Measurements from ENCODE around the gene TAF3. TPM values are rescaled to one million over a fixed set of nuclear protein-coding genes. Genes with fewer than 3 reads are reported as not detected.

The TAF3 gene
- total RNA-seq, 3 donors from 2014 or later: 7.4 to 9.7 (median 9.2) TPM

- Histone ChIP-seq H3K9me3 (peaks cover 11 to 23% of the 10 kb centered on the region in 2 donors), H3K4me1 (no peaks in the 10 kb centered on the region), H3K4me3 (no peak overlapping the region), H3K27me3 (no peaks in the 10 kb centered on the region), H3K36me3 (peaks cover 4% of the 10 kb centered on the region), H3K27ac (no peak overlapping the region)
- TF ChIP-seq POLR2AphosphoS5 (IDR thresholded peaks at IDR 0.05) (no peak), POLR2A (IDR thresholded peaks at IDR 0.05) (no peak)
- TF ChIP-seq, protein P1, sequence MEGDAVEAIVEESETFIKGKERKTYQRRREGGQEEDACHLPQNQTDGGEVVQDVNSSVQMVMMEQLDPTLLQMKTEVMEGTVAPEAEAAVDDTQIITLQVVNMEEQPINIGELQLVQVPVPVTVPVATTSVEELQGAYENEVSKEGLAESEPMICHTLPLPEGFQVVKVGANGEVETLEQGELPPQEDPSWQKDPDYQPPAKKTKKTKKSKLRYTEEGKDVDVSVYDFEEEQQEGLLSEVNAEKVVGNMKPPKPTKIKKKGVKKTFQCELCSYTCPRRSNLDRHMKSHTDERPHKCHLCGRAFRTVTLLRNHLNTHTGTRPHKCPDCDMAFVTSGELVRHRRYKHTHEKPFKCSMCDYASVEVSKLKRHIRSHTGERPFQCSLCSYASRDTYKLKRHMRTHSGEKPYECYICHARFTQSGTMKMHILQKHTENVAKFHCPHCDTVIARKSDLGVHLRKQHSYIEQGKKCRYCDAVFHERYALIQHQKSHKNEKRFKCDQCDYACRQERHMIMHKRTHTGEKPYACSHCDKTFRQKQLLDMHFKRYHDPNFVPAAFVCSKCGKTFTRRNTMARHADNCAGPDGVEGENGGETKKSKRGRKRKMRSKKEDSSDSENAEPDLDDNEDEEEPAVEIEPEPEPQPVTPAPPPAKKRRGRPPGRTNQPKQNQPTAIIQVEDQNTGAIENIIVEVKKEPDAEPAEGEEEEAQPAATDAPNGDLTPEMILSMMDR (IDR thresholded peaks at IDR 0.05): no peak
- intact Hi-C loops (cut with DNase I; ENCODE audit: low total_unique reads): no loop called here
- DNase-seq (ENCODE audit: low spot score in 2 of 2): no peak
Measured at GRCh38 chr10:8006274-8006999, 188.1 kb downstream of the TAF3 start.

- H3K4me3 ChIP-seq: no peak overlapping the region
- no peak for TF ChIP-seq POLR2A (IDR thresholded peaks at IDR 0.05)
- H3K4me1 ChIP-seq: no peaks in the 10 kb centered on the region
- no peak for DNase-seq (ENCODE audit: low spot score in 2 of 2)
- H3K9me3 ChIP-seq: peaks cover 10 to 11% of the 10 kb centered on the region in 2 donors
- intact Hi-C loops (cut with DNase I; ENCODE audit: low total_unique reads): no loop called here
- no peak overlapping the region for H3K27ac ChIP-seq
- H3K27me3 ChIP-seq: no peaks in the 10 kb centered on the region
- H3K36me3 ChIP-seq: peaks cover 5% of the 10 kb centered on the region
Measured at GRCh38 chr10:8009031-8009430, 190.7 kb downstream of the TAF3 start.

DNA sequence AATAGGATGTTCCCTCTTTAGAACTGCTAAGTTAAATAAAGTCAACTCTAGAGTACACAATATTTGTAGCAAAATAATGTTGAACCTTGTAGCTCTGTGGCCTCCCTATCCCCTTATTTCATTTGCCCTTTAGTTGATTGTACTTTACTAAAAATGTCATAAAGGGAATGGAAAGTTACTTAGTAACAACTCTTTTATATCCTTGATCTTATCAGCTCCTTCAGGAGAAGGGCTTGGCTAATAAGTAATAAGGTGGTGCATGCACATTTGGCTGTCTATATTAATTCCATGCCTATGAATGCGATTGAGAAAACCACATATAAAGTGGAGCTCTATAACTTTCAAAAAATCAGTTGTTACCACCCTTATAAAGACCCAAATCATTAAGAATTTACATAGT, 194.7 kb downstream of the TAF3 start:
- TF ChIP-seq POLR2AphosphoS5 (IDR thresholded peaks at IDR 0.05): no peak
- TF ChIP-seq, protein P1 (IDR thresholded peaks at IDR 0.05): no peak
- TF ChIP-seq POLR2A (IDR thresholded peaks at IDR 0.05): no peak
- Histone ChIP-seq H3K27me3 (no peaks in the 10 kb centered on the region), H3K9me3 (no peaks in the 10 kb centered on the region), H3K27ac (no peak overlapping the region), H3K4me1 (no peaks in the 10 kb centered on the region), H3K36me3 (peaks cover 13% of the 10 kb centered on the region), H3K4me3 (no peak overlapping the region)
- intact Hi-C loops (cut with DNase I; ENCODE audit: low total_unique reads): no loop called here
- DNase-seq (ENCODE audit: low spot score in 2 of 2): no peak

GRCh38 chr10:8013619-8014018, 195.3 kb downstream of the TAF3 start:
- Histone ChIP-seq H3K27me3 (no peaks in the 10 kb centered on the region), H3K36me3 (peaks cover 13% of the 10 kb centered on the region), H3K9me3 (no peaks in the 10 kb centered on the region), H3K4me3 (no peak overlapping the region), H3K4me1 (no peaks in the 10 kb centered on the region), H3K27ac (no peak overlapping the region)
- TF ChIP-seq POLR2A (IDR thresholded peaks at IDR 0.05): no peak
- no peak for DNase-seq (ENCODE audit: low spot score in 2 of 2)
- intact Hi-C loops (cut with DNase I; ENCODE audit: low total_unique reads): no loop called here

GRCh38 chr10:8014649-8015048, 196.3 kb downstream of the TAF3 start:
- TF ChIP-seq, protein P1 (IDR thresholded peaks at IDR 0.05): no peak
- TF ChIP-seq POLR2A (IDR thresholded peaks at IDR 0.05) (no peak), POLR2AphosphoS5 (IDR thresholded peaks at IDR 0.05) (no peak)
- Histone ChIP-seq H3K36me3 (peaks cover 9% of the 10 kb centered on the region), H3K4me1 (no peaks in the 10 kb centered on the region), H3K27me3 (no peaks in the 10 kb centered on the region), H3K9me3 (no peaks in the 10 kb centered on the region), H3K27ac (no peak overlapping the region), H3K4me3 (no peak overlapping the region)
- intact Hi-C loops (cut with DNase I; ENCODE audit: low total_unique reads): no loop called here
- no peak for DNase-seq (ENCODE audit: low spot score in 2 of 2)

DNA sequence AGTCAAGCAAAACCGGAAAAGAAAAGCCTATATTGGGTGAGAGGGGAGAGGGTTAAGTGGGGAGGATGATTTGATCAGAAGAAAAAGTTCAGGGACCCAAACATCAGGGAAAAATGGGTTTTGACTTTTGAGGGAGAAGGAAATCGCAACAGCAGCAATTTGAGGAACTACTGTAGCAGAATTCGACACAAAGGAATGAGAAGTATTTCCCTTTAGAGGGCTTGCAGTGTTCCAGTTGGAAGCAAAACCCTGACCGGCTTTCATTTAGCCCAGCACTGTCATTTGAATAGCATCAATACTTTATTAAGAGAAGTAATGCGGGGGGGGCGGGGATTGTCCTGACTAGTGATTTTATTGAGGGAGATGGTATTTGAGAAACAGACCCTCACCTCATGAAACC, 199.0 kb downstream of the TAF3 start:
- H3K27me3 ChIP-seq: no peaks in the 10 kb centered on the region
- H3K27ac ChIP-seq: no peak overlapping the region
- H3K4me3 ChIP-seq: no peak overlapping the region
- H3K36me3 ChIP-seq: peaks cover 9% of the 10 kb centered on the region
- H3K4me1 ChIP-seq: no peaks in the 10 kb centered on the region
- H3K9me3 ChIP-seq: no peaks in the 10 kb centered on the region
- TF ChIP-seq POLR2A (IDR thresholded peaks at IDR 0.05) (no peak), POLR2AphosphoS5 (IDR thresholded peaks at IDR 0.05) (no peak)
- TF ChIP-seq, protein P1 (IDR thresholded peaks at IDR 0.05): no peak
- no peak for DNase-seq (ENCODE audit: low spot score in 2 of 2)
- intact Hi-C loops (cut with DNase I; ENCODE audit: low total_unique reads): no loop called here

All from breast epithelium (tissue), 4 donors.